Measurements from ENCODE around the gene MOCOS. TPM values are rescaled to one million over a fixed set of nuclear protein-coding genes. Genes with fewer than 3 reads are reported as not detected.

Gene MOCOS
- total RNA-seq, 4 donors from 2014 or later = 0.46 to 2.8 (median 0.73) TPM

DNA sequence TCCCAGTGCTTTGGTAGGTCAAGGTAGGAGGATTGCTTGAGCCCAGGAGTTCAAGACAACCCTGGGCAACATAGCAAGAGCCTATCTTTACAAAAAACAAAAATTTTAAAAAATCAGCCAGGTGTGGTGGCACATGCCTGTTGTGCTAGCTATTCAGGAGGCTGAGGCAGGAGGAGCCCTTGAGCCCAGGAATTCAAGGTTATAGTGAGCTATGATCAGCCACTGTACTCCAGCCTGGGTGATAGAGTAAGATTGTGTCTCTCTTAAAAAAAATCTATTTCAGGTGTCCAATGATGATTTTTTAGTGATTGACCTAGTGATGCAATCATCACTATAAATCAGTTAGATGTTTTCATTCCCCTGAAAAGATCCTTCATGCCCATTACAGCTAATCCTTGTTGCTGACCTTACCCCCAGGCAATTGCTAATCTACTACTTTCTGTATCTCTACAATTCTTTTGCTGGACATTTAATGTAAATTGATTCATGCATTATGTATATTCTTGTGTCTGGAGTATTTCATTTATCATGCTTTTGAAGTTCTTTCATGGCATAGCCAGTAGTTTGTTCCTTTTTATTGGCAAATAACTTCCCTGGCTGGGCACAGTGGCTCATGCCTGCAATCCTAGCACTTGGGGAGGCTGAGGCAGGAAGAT, 10.3 kb downstream of the MOCOS start:
- no peaks in the 10 kb centered on the region for H3K27me3 ChIP-seq
- intact Hi-C loops (cut with DNase I; ENCODE audit: low total_unique reads) (no loop called here), in situ Hi-C loops (cut with MboI; ENCODE audit: low sequenced_read_pairs in 4 of 4) (no loop called here)
- no peak overlapping the region for H3K27ac ChIP-seq
- no peak overlapping the region for H3K4me3 ChIP-seq
- ATAC-seq = no peak
- TF ChIP-seq, protein P1, sequence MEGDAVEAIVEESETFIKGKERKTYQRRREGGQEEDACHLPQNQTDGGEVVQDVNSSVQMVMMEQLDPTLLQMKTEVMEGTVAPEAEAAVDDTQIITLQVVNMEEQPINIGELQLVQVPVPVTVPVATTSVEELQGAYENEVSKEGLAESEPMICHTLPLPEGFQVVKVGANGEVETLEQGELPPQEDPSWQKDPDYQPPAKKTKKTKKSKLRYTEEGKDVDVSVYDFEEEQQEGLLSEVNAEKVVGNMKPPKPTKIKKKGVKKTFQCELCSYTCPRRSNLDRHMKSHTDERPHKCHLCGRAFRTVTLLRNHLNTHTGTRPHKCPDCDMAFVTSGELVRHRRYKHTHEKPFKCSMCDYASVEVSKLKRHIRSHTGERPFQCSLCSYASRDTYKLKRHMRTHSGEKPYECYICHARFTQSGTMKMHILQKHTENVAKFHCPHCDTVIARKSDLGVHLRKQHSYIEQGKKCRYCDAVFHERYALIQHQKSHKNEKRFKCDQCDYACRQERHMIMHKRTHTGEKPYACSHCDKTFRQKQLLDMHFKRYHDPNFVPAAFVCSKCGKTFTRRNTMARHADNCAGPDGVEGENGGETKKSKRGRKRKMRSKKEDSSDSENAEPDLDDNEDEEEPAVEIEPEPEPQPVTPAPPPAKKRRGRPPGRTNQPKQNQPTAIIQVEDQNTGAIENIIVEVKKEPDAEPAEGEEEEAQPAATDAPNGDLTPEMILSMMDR (IDR thresholded peaks at IDR 0.05 in 4 of 5, conservative IDR thresholded peaks at IDR 0.05 in 1 of 5) = no peak
- no peak for TF ChIP-seq POLR2A (IDR thresholded peaks at IDR 0.05)
- DNase-seq = no peak
- H3K4me1 ChIP-seq = no peaks in the 10 kb centered on the region
- H3K36me3 ChIP-seq = no peaks in the 10 kb centered on the region
- no peaks in the 10 kb centered on the region for H3K9me3 ChIP-seq

DNA sequence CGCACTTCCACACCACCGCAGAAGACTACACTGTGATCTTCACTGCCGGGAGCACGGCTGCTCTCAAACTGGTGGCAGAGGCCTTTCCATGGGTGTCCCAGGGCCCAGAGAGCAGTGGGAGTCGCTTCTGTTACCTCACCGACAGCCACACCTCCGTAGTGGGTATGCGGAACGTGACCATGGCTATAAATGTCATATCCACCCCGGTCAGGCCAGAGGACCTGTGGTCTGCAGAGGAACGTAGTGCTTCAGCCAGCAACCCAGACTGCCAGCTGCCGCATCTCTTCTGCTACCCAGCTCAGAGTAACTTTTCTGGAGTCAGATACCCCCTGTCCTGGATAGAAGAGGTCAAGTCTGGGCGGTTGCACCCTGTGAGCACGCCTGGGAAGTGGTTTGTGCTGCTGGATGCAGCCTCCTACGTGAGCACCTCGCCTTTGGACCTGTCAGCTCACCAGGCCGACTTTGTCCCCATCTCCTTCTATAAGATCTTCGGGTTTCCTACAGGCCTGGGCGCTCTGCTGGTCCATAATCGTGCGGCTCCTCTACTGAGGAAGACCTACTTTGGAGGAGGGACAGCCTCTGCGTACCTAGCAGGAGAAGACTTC, 12.5 kb downstream of the MOCOS start:
- ATAC-seq = no peak
- DNase-seq = no peak
- TF ChIP-seq, protein P1 (IDR thresholded peaks at IDR 0.05 in 4 of 5, conservative IDR thresholded peaks at IDR 0.05 in 1 of 5) = no peak
- no peak for TF ChIP-seq POLR2A (IDR thresholded peaks at IDR 0.05)
- intact Hi-C loops (cut with DNase I; ENCODE audit: low total_unique reads) (no loop called here), in situ Hi-C loops (cut with MboI; ENCODE audit: low sequenced_read_pairs in 4 of 4) (no loop called here)
- no peak overlapping the region for H3K27ac ChIP-seq
- no peak overlapping the region for H3K4me3 ChIP-seq
- no peaks in the 10 kb centered on the region for H3K36me3 ChIP-seq
- no peaks in the 10 kb centered on the region for H3K4me1 ChIP-seq
- H3K9me3 ChIP-seq = no peaks in the 10 kb centered on the region
- H3K27me3 ChIP-seq = no peaks in the 10 kb centered on the region

DNA sequence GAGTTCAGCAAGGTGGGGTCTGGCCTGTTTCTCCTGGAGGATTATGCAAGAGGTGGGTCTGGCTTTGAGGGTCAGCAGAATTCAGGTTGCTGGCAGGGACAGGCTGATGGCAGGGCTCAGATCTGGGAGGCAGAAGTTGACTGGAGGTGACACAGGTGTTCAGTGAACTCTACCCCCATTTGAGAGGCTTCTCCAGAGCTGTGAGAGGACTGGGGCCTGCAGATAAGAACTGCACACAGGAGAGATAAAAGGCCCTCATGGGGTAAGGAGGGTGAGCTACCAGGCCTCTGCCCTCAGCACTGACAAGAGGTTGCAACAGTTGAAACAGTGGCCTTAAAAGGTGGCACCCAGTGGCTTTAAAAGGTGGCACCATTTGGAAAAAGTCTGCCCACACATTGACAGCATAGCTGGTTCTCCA, 13.1 kb downstream of the MOCOS start:
- no peaks in the 10 kb centered on the region for H3K9me3 ChIP-seq
- in situ Hi-C loops (cut with MboI; ENCODE audit: low sequenced_read_pairs in 4 of 4) (no loop called here), intact Hi-C loops (cut with DNase I; ENCODE audit: low total_unique reads) (no loop called here)

DNA sequence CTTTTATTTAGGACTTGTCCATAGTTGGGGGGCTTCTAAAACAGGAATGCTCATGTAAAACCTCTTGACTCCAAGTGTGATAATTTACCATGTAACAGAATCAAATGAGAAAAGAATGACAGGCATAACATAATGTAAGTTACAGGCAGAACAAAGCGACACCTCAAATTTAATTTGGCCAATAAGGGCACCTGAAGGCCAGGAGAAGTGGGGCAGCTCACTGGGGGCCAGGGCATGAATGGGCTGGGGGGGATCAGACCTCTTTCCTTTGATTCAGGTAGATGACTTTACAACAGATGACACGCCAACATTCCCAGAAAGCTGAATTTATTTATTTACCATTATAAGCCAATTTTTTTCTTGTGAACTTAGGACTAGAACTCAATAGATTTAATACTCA, 14.5 kb downstream of the MOCOS start:
- Histone ChIP-seq H3K4me3 (no peak overlapping the region), H3K36me3 (no peaks in the 10 kb centered on the region), H3K27me3 (no peaks in the 10 kb centered on the region), H3K27ac (no peak overlapping the region), H3K9me3 (no peaks in the 10 kb centered on the region), H3K4me1 (no peaks in the 10 kb centered on the region)
- in situ Hi-C loops (cut with MboI; ENCODE audit: low sequenced_read_pairs in 4 of 4) = no loop called here
- intact Hi-C loops (cut with DNase I; ENCODE audit: low total_unique reads) = no loop called here
- TF ChIP-seq, protein P1 (IDR thresholded peaks at IDR 0.05 in 4 of 5, conservative IDR thresholded peaks at IDR 0.05 in 1 of 5) = no peak
- no peak for TF ChIP-seq POLR2A (IDR thresholded peaks at IDR 0.05)
- no peak for DNase-seq
- no peak for ATAC-seq

More for the DNA sequence above, 13.1 kb downstream of the MOCOS start:
- Histone ChIP-seq H3K36me3 (no peaks in the 10 kb centered on the region), H3K27me3 (no peaks in the 10 kb centered on the region), H3K4me3 (no peak overlapping the region), H3K27ac (no peak overlapping the region), H3K4me1 (no peaks in the 10 kb centered on the region)
- no peak for DNase-seq
- TF ChIP-seq, protein P1 (IDR thresholded peaks at IDR 0.05 in 4 of 5, conservative IDR thresholded peaks at IDR 0.05 in 1 of 5) = no peak
- ATAC-seq = no peak
